Neural progenitor cell (in vitro differentiated cells): Measurements from ENCODE around the gene TFDP1. TPM values are rescaled to one million over a fixed set of nuclear protein-coding genes. Genes with fewer than 3 reads are reported as not detected.
A peak's percentile ranks its signal among the peaks of the same experiment; 100 is the strongest.

Source experiments
- DNase-seq: peaks from one replicate; pipeline ENCODE4 v3.0.0-alpha.2; 2016; ENCODE audit warnings: low spot score
- H2AFZ ChIP-seq: fragments of 200-600 bp; sonication (generic); replicated peaks from 2 replicates; pipeline ENCODE4 v1.6.1; 2016; ENCODE audit warnings: antibody characterized with exemption
- H3F3A ChIP-seq: fragments of 200-600 bp; sonication (generic); 2 replicates; pipeline ENCODE4 v1.6.1; 2016; ENCODE audit warnings: antibody characterized with exemption, low read depth
- H3K27ac ChIP-seq: fragments of 200-600 bp; sonication (generic); 2 replicates; pipeline ENCODE4 v1.5.1; 2016; ENCODE audit warnings: mild to moderate bottlenecking
- H3K27me3 ChIP-seq: fragments of 200-600 bp; sonication (generic); 2 replicates; pipeline ENCODE4 v1.6.1; 2016; ENCODE audit warnings: mild to moderate bottlenecking, moderate library complexity
- H3K36me3 ChIP-seq: fragments of 200-600 bp; sonication (generic); 2 replicates; pipeline ENCODE4 v1.5.1; 2016
- H3K4me1 ChIP-seq: fragments of 200-600 bp; sonication (generic); 2 replicates; pipeline ENCODE4 v1.6.1; 2016; ENCODE audit warnings: mixed run types
- H3K4me2 ChIP-seq: fragments of 200-600 bp; sonication (generic); 2 replicates; pipeline ENCODE4 v1.6.1; 2016
- H3K4me3 ChIP-seq: fragments of 200-600 bp; sonication (generic); 2 replicates; pipeline ENCODE4 v1.5.1; 2016
- H3K79me2 ChIP-seq: fragments of 200-600 bp; sonication (generic); 2 replicates; pipeline ENCODE4 v1.6.1; 2016; ENCODE audit warnings: low read depth
- H3K9ac ChIP-seq: fragments of 200-600 bp; sonication (generic); 2 replicates; pipeline ENCODE4 v1.6.1; 2016
- H3K9me3 ChIP-seq: fragments of 200-600 bp; sonication (generic); 2 replicates; pipeline ENCODE4 v1.5.1; 2016; ENCODE audit warnings: low read depth
- H4K20me1 ChIP-seq: fragments of 200-600 bp; sonication (generic); 2 replicates; pipeline ENCODE4 v1.6.1; 2016; ENCODE audit warnings: low read depth
- H3K27ac Mint-ChIP-seq: 3 replicates; pipeline ENCODE4 v1.8.0; 2021; ENCODE audit warnings: mixed read lengths
- H3K27me3 Mint-ChIP-seq: 2 replicates; pipeline ENCODE4 v1.8.0; 2022; ENCODE audit warnings: low read depth, mild to moderate bottlenecking, inconsistent platforms, moderate library complexity, mixed read lengths; ENCODE audit not compliant: insufficient read depth
- H3K36me3 Mint-ChIP-seq: 3 replicates; pipeline ENCODE4 v1.8.0; 2021; ENCODE audit warnings: mixed read lengths
- H3K4me1 Mint-ChIP-seq: 3 replicates; pipeline ENCODE4 v1.8.0; 2021; ENCODE audit warnings: mixed read lengths
- H3K4me3 Mint-ChIP-seq: 3 replicates; pipeline ENCODE4 v1.8.0; 2021; ENCODE audit warnings: mild to moderate bottlenecking, moderate library complexity, mixed read lengths
- H3K9me3 Mint-ChIP-seq: 3 replicates; pipeline ENCODE4 v1.8.0; 2020; ENCODE audit warnings: mixed read lengths
- EZH2 ChIP-seq: fragments of 200-600 bp; sonication (generic); IDR thresholded peaks from 2 replicates; pipeline ENCODE4 v1.6.1; 2017; ENCODE audit warnings: antibody characterized with exemption, mild to moderate bottlenecking, moderate library complexity
- EZH2phosphoT487 ChIP-seq: fragments of 200-600 bp; sonication (generic); IDR thresholded peaks from 2 replicates; pipeline ENCODE4 v1.6.1; 2017; ENCODE audit warnings: antibody characterized with exemption
- total RNA-seq: library from RNA; depleted of rRNA; stranded (reverse); fragments of >200 nt; gene quantifications from 2 replicates; pipeline ENCODE4 v1.2.3, GENCODE V29; 2015; ENCODE audit warnings: low replicate concordance
- TF ChIP-seq, protein P1 (sequence below): fragments of 200-600 bp; sonication (generic); IDR thresholded peaks from 2 replicates; pipeline ENCODE4 v1.5.1; 2017; ENCODE audit warnings: antibody characterized with exemption, mild to moderate bottlenecking

Gene TFDP1
- total RNA-seq, 1 donor from 2014 or later, result 88.6 TPM

DNA sequence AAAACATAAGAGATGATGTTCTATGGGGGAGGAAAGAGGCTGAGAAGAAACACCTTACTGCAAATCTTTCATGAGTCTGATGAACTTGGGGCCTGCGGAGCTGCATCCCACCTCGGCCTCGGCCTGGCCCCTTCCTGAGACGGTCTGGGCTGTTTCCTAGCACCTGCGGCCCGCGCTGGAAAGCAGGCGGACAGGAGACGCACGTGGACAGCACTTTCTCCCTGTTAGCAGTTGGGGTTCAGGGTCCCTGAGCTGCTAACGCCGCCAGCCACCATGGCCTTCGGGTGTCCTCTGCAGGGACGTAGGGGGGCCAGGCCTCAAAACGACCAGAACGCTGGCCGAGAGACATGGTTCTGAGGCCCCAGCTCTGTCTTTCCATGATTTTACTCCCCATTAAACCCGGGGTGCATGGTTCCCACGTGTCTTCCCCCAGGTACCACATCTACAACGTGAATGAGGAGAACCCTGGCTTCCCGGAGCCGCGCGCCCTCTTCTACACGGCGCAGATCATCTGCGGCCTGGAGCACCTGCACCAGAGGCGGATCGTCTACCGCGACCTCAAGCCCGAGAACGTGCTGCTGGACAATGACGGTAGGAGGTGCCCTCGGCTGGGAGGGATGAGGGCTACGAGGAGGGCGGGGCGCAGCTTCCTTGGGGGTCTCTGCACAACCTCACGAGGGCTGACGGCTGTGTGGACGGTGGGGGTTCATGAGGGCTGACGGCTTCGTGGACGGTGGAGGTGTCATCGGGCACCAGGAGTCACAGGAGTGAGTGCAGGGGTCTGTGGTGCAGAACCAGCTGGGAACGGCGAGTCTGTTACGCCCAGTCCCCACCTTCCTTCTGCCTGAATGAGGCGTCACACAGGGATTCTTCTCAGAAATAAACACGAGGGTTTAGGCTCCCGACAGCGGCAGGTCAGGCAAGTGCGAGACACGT is 86.8 kb downstream of the TFDP1 start:
- Histone ChIP-seq H3K27me3 (no peaks in the 10 kb centered on the region), H3F3A (no peaks in the 10 kb centered on the region), H3K4me1 (no peaks in the 10 kb centered on the region), H3K79me2 (no peaks in the 10 kb centered on the region), H3K27ac (no peak overlapping the region), H2AFZ (no peak overlapping the region), H3K4me2 (no peak overlapping the region), H3K9ac (no peak overlapping the region), H3K4me3 (no peak overlapping the region), H3K36me3 (no peaks in the 10 kb centered on the region), H3K9me3 (no peaks in the 10 kb centered on the region), H4K20me1 (no peaks in the 10 kb centered on the region)
- Mint-ChIP-seq H3K4me3 (no peak overlapping the region), H3K36me3 (no peaks in the 10 kb centered on the region), H3K9me3 (no peaks in the 10 kb centered on the region), H3K4me1 (peaks cover 4% of the 10 kb centered on the region), H3K27me3 (peaks cover 8% of the 10 kb centered on the region), H3K27ac (no peak overlapping the region)
- DNase-seq, result no peak
- TF ChIP-seq EZH2 (no peak), EZH2phosphoT487 (no peak)
- TF ChIP-seq, protein P1, sequence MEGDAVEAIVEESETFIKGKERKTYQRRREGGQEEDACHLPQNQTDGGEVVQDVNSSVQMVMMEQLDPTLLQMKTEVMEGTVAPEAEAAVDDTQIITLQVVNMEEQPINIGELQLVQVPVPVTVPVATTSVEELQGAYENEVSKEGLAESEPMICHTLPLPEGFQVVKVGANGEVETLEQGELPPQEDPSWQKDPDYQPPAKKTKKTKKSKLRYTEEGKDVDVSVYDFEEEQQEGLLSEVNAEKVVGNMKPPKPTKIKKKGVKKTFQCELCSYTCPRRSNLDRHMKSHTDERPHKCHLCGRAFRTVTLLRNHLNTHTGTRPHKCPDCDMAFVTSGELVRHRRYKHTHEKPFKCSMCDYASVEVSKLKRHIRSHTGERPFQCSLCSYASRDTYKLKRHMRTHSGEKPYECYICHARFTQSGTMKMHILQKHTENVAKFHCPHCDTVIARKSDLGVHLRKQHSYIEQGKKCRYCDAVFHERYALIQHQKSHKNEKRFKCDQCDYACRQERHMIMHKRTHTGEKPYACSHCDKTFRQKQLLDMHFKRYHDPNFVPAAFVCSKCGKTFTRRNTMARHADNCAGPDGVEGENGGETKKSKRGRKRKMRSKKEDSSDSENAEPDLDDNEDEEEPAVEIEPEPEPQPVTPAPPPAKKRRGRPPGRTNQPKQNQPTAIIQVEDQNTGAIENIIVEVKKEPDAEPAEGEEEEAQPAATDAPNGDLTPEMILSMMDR, result no peak

GRCh38 chr13:113672002-113672651 is 87.6 kb downstream of the TFDP1 start:
- peaks cover 2% of the 10 kb centered on the region for H3K4me1 Mint-ChIP-seq

More at GRCh38 chr13:113672002-113672651, 87.6 kb downstream of the TFDP1 start:
- no peak overlapping the region for H2AFZ ChIP-seq
- no peak overlapping the region for H3K9ac ChIP-seq
- no peak overlapping the region for H3K4me3 ChIP-seq
- H3K27me3 ChIP-seq, result no peaks in the 10 kb centered on the region
- Mint-ChIP-seq H3K36me3 (no peaks in the 10 kb centered on the region), H3K27me3 (peaks cover 4% of the 10 kb centered on the region), H3K4me3 (no peak overlapping the region), H3K27ac (peak overlapping the region; percentile 0), H3K9me3 (no peaks in the 10 kb centered on the region)
- H3K79me2 ChIP-seq, result no peaks in the 10 kb centered on the region
- no peaks in the 10 kb centered on the region for H3F3A ChIP-seq
- no peaks in the 10 kb centered on the region for H3K4me1 ChIP-seq
- no peaks in the 10 kb centered on the region for H4K20me1 ChIP-seq
- DNase-seq, result no peak
- H3K9me3 ChIP-seq, result no peaks in the 10 kb centered on the region
- no peaks in the 10 kb centered on the region for H3K36me3 ChIP-seq
- TF ChIP-seq EZH2 (no peak), EZH2phosphoT487 (no peak)
- TF ChIP-seq, protein P1, result no peak
- H3K27ac ChIP-seq, result no peak overlapping the region
- H3K4me2 ChIP-seq, result no peak overlapping the region

Other genes with a start within 250 kb of the TFDP1 start
- gene GRTP1, start 220.6 kb upstream of the TFDP1 start, total RNA-seq, result 14.8 and 19.3 TPM in 2 replicates
- gene ADPRHL1, start 131.3 kb upstream of the TFDP1 start, total RNA-seq, result 0.22 and 0.43 TPM in 2 replicates
- gene DCUN1D2, start 94.0 kb upstream of the TFDP1 start, total RNA-seq, result 17.4 and 23.8 TPM in 2 replicates
- not detected in 2 replicates for gene ATP4B, start 73.4 kb downstream of the TFDP1 start, total RNA-seq
- 0.40 TPM in 1 of 2 replicates, not detected in the other for gene GRK1, start 82.5 kb downstream of the TFDP1 start, total RNA-seq
- gene TMEM255B, start 174.5 kb downstream of the TFDP1 start, total RNA-seq, result 0.26 and 1.8 TPM in 2 replicates